ENCODE results near the gene HUS1B. TPM values are rescaled to one million over a fixed set of nuclear protein-coding genes. Genes with fewer than 3 reads are reported as not detected.

The HUS1B gene
- total and polyA plus RNA-seq, 9 of the 15 experiments (the other 6 are each of a cell fraction or from before 2014, with no cell fraction given), result 0.16 to 1.4 (median 0.38) TPM; not detected in 1

DNA sequence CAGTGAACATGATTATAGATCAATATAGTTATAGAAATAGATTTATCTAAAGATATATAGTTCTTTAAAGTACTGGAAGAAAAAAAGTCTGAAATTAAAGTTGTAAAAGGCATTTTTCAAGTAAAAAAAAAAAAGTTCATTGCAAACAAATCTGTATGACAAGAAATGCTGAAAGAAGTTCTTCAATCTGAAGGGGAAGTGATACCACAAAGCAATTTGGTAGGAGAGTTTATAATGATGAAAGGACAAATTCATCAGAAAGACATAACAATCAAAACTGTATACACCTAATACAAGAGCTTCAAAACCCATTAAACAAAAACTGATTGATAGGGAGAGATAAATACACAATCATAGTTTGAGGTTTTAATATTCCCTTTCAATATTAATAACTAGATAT, 14.1 kb downstream of the HUS1B start:
- DNase-seq (ENCODE audit: extremely low read depth in 1 of 4, low spot score in 3 of 4), result no peak
- Histone ChIP-seq H3K36me3 (ENCODE audit: control insufficient read depth, insufficient read depth, low read length) (no peaks in the 10 kb centered on the region), H3K9ac (ENCODE audit: insufficient read depth in 1 of 2, low read depth in 2 of 2, low read length in 2 of 2) (no peak overlapping the region), H3K9me1 (ENCODE audit: control insufficient read depth, insufficient read depth, low read length) (no peaks in the 10 kb centered on the region), H3K4me2 (ENCODE audit: insufficient read depth, low read length) (no peak overlapping the region), H3K9me3 (replicated peaks; ENCODE audit: control insufficient read depth, insufficient read depth, low read depth, low read length) (no peaks in the 10 kb centered on the region), H3K4me3 (no peak overlapping the region), H3K27me3 (ENCODE audit: control insufficient read depth in 2 of 2, insufficient read depth in 2 of 2, low read length in 2 of 2) (no peaks in the 10 kb centered on the region), H3K4me1 (replicated peaks in 1 of 2; ENCODE audit: control insufficient read depth in 2 of 2, insufficient read depth in 2 of 2, low read length in 2 of 2) (no peaks in the 10 kb centered on the region), H4K20me1 (replicated peaks; ENCODE audit: control insufficient read depth, insufficient read depth, low read length) (no peaks in the 10 kb centered on the region), H3K27ac (ENCODE audit: extremely low read depth, low read depth, low read length) (no peak overlapping the region), H3K79me2 (ENCODE audit: control insufficient read depth, insufficient read depth, low read length) (no peaks in the 10 kb centered on the region), H2AFZ (ENCODE audit: low read depth, low read length) (no peak overlapping the region)
- FAIRE-seq, result no peak
- no TSS peak for BruUV-seq (replicated peaks)
- POLR2A ChIA-PET, result no interaction called here
- CTCF ChIA-PET (ENCODE audit: low intra/inter-chr PET ratio), result no interaction called here
- in situ Hi-C loops (cut with MboI), result no loop called here
- ATAC-seq, result no peak
- intact Hi-C loops (cut with micrococcal nuclease), result no loop called here
- TF ChIP-seq SRSF3 (IDR thresholded peaks at IDR 0.05; ENCODE audit: insufficient read depth, low read length) (no peak), SMARCC2 (IDR thresholded peaks at IDR 0.05; ENCODE audit: low read depth) (no peak), ASH1L (IDR thresholded peaks at IDR 0.05; ENCODE audit: borderline replicate concordance, low read depth, partially characterized antibody) (no peak), TCFL5 (CRISPR knock-in tag; conservative IDR thresholded peaks at IDR 0.05) (no peak), MYNN (IDR thresholded peaks at IDR 0.05) (no peak), MYNN (CRISPR knock-in tag; IDR thresholded peaks at IDR 0.05) (no peak), RBM15 (IDR thresholded peaks at IDR 0.05; ENCODE audit: insufficient read depth, low read length) (no peak), ZNF75A (CRISPR knock-in tag; IDR thresholded peaks at IDR 0.05) (no peak), NFIX (CRISPR knock-in tag; IDR thresholded peaks at IDR 0.05; ENCODE audit: low read depth) (no peak)
- TF ChIP-seq, protein P1, sequence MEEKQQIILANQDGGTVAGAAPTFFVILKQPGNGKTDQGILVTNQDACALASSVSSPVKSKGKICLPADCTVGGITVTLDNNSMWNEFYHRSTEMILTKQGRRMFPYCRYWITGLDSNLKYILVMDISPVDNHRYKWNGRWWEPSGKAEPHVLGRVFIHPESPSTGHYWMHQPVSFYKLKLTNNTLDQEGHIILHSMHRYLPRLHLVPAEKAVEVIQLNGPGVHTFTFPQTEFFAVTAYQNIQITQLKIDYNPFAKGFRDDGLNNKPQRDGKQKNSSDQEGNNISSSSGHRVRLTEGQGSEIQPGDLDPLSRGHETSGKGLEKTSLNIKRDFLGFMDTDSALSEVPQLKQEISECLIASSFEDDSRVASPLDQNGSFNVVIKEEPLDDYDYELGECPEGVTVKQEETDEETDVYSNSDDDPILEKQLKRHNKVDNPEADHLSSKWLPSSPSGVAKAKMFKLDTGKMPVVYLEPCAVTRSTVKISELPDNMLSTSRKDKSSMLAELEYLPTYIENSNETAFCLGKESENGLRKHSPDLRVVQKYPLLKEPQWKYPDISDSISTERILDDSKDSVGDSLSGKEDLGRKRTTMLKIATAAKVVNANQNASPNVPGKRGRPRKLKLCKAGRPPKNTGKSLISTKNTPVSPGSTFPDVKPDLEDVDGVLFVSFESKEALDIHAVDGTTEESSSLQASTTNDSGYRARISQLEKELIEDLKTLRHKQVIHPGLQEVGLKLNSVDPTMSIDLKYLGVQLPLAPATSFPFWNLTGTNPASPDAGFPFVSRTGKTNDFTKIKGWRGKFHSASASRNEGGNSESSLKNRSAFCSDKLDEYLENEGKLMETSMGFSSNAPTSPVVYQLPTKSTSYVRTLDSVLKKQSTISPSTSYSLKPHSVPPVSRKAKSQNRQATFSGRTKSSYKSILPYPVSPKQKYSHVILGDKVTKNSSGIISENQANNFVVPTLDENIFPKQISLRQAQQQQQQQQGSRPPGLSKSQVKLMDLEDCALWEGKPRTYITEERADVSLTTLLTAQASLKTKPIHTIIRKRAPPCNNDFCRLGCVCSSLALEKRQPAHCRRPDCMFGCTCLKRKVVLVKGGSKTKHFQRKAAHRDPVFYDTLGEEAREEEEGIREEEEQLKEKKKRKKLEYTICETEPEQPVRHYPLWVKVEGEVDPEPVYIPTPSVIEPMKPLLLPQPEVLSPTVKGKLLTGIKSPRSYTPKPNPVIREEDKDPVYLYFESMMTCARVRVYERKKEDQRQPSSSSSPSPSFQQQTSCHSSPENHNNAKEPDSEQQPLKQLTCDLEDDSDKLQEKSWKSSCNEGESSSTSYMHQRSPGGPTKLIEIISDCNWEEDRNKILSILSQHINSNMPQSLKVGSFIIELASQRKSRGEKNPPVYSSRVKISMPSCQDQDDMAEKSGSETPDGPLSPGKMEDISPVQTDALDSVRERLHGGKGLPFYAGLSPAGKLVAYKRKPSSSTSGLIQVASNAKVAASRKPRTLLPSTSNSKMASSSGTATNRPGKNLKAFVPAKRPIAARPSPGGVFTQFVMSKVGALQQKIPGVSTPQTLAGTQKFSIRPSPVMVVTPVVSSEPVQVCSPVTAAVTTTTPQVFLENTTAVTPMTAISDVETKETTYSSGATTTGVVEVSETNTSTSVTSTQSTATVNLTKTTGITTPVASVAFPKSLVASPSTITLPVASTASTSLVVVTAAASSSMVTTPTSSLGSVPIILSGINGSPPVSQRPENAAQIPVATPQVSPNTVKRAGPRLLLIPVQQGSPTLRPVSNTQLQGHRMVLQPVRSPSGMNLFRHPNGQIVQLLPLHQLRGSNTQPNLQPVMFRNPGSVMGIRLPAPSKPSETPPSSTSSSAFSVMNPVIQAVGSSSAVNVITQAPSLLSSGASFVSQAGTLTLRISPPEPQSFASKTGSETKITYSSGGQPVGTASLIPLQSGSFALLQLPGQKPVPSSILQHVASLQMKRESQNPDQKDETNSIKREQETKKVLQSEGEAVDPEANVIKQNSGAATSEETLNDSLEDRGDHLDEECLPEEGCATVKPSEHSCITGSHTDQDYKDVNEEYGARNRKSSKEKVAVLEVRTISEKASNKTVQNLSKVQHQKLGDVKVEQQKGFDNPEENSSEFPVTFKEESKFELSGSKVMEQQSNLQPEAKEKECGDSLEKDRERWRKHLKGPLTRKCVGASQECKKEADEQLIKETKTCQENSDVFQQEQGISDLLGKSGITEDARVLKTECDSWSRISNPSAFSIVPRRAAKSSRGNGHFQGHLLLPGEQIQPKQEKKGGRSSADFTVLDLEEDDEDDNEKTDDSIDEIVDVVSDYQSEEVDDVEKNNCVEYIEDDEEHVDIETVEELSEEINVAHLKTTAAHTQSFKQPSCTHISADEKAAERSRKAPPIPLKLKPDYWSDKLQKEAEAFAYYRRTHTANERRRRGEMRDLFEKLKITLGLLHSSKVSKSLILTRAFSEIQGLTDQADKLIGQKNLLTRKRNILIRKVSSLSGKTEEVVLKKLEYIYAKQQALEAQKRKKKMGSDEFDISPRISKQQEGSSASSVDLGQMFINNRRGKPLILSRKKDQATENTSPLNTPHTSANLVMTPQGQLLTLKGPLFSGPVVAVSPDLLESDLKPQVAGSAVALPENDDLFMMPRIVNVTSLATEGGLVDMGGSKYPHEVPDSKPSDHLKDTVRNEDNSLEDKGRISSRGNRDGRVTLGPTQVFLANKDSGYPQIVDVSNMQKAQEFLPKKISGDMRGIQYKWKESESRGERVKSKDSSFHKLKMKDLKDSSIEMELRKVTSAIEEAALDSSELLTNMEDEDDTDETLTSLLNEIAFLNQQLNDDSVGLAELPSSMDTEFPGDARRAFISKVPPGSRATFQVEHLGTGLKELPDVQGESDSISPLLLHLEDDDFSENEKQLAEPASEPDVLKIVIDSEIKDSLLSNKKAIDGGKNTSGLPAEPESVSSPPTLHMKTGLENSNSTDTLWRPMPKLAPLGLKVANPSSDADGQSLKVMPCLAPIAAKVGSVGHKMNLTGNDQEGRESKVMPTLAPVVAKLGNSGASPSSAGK (IDR thresholded peaks at IDR 0.05), result no peak
- TF ChIP-seq, protein P2, sequence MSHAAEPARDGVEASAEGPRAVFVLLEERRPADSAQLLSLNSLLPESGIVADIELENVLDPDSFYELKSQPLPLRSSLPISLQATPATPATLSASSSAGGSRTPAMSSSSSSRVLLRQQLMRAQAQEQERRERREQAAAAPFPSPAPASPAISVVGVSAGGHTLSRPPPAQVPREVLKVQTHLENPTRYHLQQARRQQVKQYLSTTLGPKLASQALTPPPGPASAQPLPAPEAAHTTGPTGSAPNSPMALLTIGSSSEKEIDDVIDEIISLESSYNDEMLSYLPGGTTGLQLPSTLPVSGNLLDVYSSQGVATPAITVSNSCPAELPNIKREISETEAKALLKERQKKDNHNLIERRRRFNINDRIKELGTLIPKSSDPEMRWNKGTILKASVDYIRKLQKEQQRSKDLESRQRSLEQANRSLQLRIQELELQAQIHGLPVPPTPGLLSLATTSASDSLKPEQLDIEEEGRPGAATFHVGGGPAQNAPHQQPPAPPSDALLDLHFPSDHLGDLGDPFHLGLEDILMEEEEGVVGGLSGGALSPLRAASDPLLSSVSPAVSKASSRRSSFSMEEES (CRISPR knock-in tag; IDR thresholded peaks at IDR 0.05), result no peak
